ENCODE results near the gene SUPT4H1.

Gene SUPT4H1

DNA sequence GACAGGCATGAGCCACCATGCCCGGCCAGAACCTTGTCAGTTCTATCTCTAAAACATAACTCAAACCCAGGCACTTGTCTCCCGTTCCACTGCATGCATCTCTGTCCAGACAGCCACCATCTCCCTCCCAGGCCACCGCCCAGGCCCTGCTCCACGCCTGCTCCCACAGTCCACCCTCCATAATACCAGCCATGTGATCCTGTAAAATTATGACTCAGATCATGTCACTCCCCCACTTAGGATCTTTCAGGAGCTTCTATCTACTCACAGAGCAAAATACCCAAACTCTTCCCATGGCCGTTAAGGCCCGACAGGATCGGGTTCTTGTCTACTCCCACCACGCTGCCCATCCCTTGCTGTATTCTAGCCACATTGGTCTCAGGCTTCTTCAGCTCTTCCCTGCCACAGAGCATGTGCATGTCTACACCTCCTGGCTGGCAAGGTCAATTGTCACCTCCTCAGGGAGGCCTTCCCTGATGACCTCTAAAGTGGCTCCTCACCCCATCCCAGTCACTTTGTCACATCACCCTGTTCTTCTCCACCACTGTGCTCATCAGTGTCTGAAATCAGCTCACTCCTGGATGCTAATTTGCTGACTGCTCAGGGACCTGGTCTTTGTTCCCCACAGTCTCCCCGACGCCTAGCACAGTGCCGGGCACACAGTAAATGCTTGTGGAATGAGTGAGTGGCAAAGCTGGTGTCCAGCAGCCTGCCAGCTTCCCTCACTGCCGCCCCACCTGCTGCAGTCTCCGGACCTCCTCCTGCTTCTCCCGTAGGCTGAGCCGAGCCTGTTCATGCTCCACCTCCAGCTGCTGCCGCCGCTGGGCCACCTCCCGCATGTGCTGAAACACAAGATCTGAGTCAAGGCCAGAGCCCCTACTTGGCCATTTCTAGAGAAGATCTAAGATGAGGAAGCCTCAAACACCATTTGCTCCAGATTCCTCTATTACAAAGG, 30.2 kb downstream of the SUPT4H1 start:
- in situ Hi-C loops (cut with MboI; ENCODE audit: low sequenced_read_pairs), result no loop called here

- in situ Hi-C loops (cut with MboI; ENCODE audit: low sequenced_read_pairs), result no loop called here
Measured at GRCh38 chr17:58320570-58321323, 31.3 kb downstream of the SUPT4H1 start.

DNA sequence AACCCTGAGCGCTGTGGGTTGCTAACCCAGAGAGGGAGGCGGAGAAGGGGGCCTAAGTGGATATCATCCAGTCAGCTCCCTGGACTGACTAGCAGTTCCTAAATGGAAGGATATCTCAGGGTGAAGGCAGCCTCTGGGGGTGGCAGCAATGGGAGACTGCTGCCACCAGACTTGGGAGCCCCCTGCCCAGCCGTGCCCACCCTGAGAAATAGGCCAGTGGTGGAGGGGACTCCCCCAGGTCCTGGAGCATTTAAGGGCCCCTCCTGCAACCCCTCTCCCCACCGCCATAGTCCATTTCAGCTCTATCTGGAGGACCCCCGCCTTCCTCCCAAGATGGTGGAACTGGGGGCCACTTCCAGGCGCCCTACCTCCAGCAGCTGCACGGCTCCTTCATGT, 31.8 kb downstream of the SUPT4H1 start:
- in situ Hi-C loops (cut with MboI; ENCODE audit: low sequenced_read_pairs), result no loop called here

DNA sequence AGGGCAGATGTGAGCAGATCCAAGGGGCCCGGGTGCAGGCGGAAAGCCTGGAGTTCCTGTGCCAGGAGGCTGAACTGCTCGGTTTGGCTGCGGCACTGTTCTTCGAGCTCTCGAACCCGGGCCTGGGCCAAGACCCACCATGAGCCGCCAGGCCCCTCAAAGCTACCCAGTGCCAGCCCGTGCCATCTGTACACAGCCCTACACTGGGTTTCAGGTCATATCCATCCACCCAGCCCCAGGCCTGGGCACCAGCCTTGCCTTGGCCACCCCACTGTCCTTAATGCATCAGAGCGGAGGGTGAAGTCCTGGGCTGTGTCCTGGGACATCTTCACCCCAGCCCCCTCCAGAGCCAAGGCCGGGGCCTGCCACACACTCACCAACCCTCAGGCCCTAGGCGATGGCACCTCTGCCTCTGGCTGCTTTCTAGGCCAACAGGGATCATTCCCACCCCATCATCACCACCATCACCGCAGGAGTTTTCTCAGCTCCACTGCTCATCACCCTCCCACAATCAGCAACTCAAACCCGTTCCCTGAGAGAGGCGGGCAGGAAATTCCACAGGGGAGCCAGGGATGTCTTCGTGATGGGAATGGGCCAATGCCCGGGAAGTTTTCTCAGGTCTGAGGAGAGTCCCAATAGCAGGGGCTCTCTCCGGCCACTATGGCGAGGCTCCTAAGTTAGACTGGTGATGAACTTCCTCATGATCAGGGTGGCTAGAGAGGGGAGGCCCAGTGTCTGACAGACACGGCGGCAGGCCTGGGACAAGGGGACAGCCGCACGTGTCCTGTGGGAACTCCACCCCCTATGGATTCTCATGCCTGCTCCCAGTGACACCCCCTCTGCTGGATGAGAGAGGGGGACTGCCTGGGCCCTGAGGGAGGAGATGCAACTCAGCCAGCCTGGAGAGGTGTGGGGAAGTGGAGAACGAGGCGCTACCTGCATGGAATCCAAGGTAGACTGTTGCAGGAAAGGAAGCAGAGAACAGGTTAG, 32.5 kb downstream of the SUPT4H1 start:
- in situ Hi-C loops (cut with MboI; ENCODE audit: low sequenced_read_pairs), result no loop called here

GRCh38 chr17:58318627-58319172, 33.3 kb downstream of the SUPT4H1 start:
- in situ Hi-C loops (cut with MboI; ENCODE audit: low sequenced_read_pairs), result no loop called here

GRCh38 chr17:58318065-58318481, 33.9 kb downstream of the SUPT4H1 start:
- in situ Hi-C loops (cut with MboI; ENCODE audit: low sequenced_read_pairs), result no loop called here

- in situ Hi-C loops (cut with MboI; ENCODE audit: low sequenced_read_pairs), result no loop called here
Measured at GRCh38 chr17:58317421-58318064, 34.5 kb downstream of the SUPT4H1 start.

- in situ Hi-C loops (cut with MboI; ENCODE audit: low sequenced_read_pairs), result no loop called here
Measured at GRCh38 chr17:58316260-58316960, 35.6 kb downstream of the SUPT4H1 start.

GRCh38 chr17:58315750-58316149, 36.3 kb downstream of the SUPT4H1 start:
- in situ Hi-C loops (cut with MboI; ENCODE audit: low sequenced_read_pairs), result no loop called here

GRCh38 chr17:58315281-58315711, 36.7 kb downstream of the SUPT4H1 start:
- in situ Hi-C loops (cut with MboI; ENCODE audit: low sequenced_read_pairs), result no loop called here

- in situ Hi-C loops (cut with MboI; ENCODE audit: low sequenced_read_pairs), result no loop called here
Measured at GRCh38 chr17:58314706-58315015, 37.3 kb downstream of the SUPT4H1 start.

DNA sequence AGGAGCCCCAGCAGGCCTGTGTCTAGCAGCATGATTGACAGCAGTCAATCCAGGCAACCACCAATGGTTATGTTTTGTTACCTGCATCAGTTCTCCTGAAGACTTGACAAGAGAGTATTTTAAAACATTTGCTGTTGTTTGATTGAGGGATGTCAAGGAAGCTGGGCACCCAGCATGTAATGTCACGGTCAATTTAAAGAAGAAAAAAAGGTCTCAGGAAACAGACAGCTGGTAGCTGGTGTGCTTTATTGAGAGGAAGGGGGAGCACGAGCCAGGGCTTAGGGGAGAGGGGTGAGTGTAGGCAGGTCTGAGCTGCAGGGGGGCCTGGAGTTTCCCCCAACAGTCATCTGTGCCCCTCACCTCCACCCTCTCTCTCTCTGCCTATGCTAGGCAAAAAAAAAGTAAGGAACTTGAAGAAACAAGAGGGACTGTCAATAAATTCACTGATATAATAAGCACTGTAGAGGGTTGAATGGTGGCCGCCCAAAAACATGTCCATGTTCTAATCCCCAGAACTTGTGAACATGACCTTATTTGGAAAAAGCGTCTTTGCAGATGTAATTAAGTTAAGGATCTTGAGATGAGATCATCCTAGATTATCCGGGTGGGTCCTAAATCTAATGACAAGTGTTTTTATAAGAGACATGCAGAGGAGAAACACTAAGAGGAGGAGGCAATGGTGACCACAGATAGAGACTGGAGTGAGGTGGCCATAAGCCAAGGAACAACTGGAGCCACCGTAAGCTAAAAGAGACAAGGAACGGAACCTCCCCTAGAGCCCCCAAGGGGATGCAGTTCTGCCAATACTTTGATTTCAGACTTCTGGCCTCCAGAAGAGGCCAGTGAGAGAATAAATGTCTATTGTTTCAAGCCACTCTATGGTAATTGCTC, 37.9 kb downstream of the SUPT4H1 start:
- in situ Hi-C loops (cut with MboI; ENCODE audit: low sequenced_read_pairs), result no loop called here

- in situ Hi-C loops (cut with MboI; ENCODE audit: low sequenced_read_pairs), result no loop called here
Measured at GRCh38 chr17:58312829-58313228, 39.2 kb downstream of the SUPT4H1 start.

- in situ Hi-C loops (cut with MboI; ENCODE audit: low sequenced_read_pairs), result no loop called here
Measured at GRCh38 chr17:58312021-58312630, 39.9 kb downstream of the SUPT4H1 start.

- in situ Hi-C loops (cut with MboI; ENCODE audit: low sequenced_read_pairs), result no loop called here
Measured at GRCh38 chr17:58311429-58311894, 40.5 kb downstream of the SUPT4H1 start.

- in situ Hi-C loops (cut with MboI; ENCODE audit: low sequenced_read_pairs), result no loop called here
Measured at GRCh38 chr17:58310511-58311428, 41.2 kb downstream of the SUPT4H1 start.

DNA sequence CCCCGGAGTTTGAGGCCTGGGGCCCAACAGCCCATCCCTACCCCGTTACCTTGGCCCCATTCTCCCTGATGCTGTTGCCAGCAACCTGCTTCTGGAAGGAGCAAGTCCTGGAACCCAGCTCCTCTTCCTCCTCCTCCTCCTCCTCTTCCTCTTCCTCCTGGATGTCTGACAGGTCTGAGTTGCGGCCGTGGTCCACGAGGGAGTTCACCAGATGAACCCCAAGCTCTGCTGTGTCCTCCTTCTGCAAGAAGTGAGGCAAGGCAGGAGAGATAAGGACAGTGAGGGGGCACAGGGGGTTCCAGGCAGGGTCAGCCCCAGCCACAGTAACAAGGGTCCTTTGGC, 42.1 kb downstream of the SUPT4H1 start:
- in situ Hi-C loops (cut with MboI; ENCODE audit: low sequenced_read_pairs), result no loop called here

Measured in HL-60/S4 treated with retinoic acid at 250 ng/mL for 4 days and 3 days (cell line).